GM23248 (cell line): Measurements from ENCODE around the gene SPAAR.

Source experiments
- EZH2 ChIP-seq: fragments of 200-600 bp; sonication (generic); IDR thresholded peaks from 2 replicates; pipeline ENCODE4 v1.6.1; 2018; ENCODE audit warnings: antibody characterized with exemption, mild to moderate bottlenecking; ENCODE audit not compliant: insufficient read depth, poor library complexity, severe bottlenecking
- EZH2phosphoT487 ChIP-seq: fragments of 200-600 bp; sonication (generic); IDR thresholded peaks from 2 replicates; pipeline ENCODE4 v1.6.1; 2018; ENCODE audit warnings: antibody characterized with exemption, moderate library complexity, mild to moderate bottlenecking, low read depth; ENCODE audit not compliant: insufficient read depth

GRCh38 chr9:35872505-35872904 lies 36.8 kb upstream of the SPAAR start:
- TF ChIP-seq EZH2 (no peak), EZH2phosphoT487 (no peak)
